ENCODE measurements around the gene CDT1. TPM values are rescaled to one million over a fixed set of nuclear protein-coding genes. Genes with fewer than 3 reads are reported as not detected.

CDT1 gene
- polyA plus RNA-seq, 3 donors, result 0.33 to 2.6 (median 0.60) TPM

GRCh38 chr16:88840600-88841215 lies 37.1 kb downstream of the CDT1 start:
- H3K27ac ChIP-seq (ENCODE audit: low read depth, low read length), result no peak overlapping the region
- 70 to 90% (median 81%) methylated on average over 30 of the region's 30 CpGs for WGBS, 3 donors

- no peak overlapping the region for H3K27ac ChIP-seq (ENCODE audit: low read depth, low read length)
- 91 to 93% (median 93%) methylated on average over 38 to 40 of the region's 40 CpGs for WGBS, 3 donors
Measured at GRCh38 chr16:88841521-88842307, 38.1 kb downstream of the CDT1 start.

- 76 to 94% (median 87%) methylated on average over 15 of the region's 15 CpGs for WGBS, 3 donors
- H3K27ac ChIP-seq (ENCODE audit: low read depth, low read length), result no peak overlapping the region
Measured at GRCh38 chr16:88842308-88842756, 38.7 kb downstream of the CDT1 start.

GRCh38 chr16:88842806-88843205 lies 39.2 kb downstream of the CDT1 start:
- 93 to 96% (median 94%) methylated on average over 25 of the region's 25 CpGs for WGBS, 3 donors
- H3K27ac ChIP-seq (ENCODE audit: low read depth, low read length), result no peak overlapping the region

GRCh38 chr16:88843256-88843655 lies 39.7 kb downstream of the CDT1 start:
- 90 to 95% (median 93%) methylated on average over 20 of the region's 20 CpGs for WGBS, 3 donors
- no peak overlapping the region for H3K27ac ChIP-seq (ENCODE audit: low read depth, low read length)

- H3K27ac ChIP-seq (ENCODE audit: low read depth, low read length), result no peak overlapping the region
- WGBS, 3 donors, result 61 to 83% (median 81%) methylated on average over 11 of the region's 11 CpGs
Measured at GRCh38 chr16:88844419-88845036, 40.9 kb downstream of the CDT1 start.

GRCh38 chr16:88846088-88846487 lies 42.5 kb downstream of the CDT1 start:
- no peak overlapping the region for H3K27ac ChIP-seq (ENCODE audit: low read depth, low read length)
- WGBS, 3 donors, result 90 to 98% (median 91%) methylated on average over 9 of the region's 9 CpGs

- WGBS, 3 donors, result 88 to 96% (median 95%) methylated on average over 18 of the region's 18 CpGs
- H3K27ac ChIP-seq (ENCODE audit: low read depth, low read length), result no peak overlapping the region
Measured at GRCh38 chr16:88847654-88848053, 44.1 kb downstream of the CDT1 start.

GRCh38 chr16:88848557-88848956 lies 45.0 kb downstream of the CDT1 start:
- whole genome bisulfite sequencing, 3 donors, result 87 to 91% (median 89%) methylated on average over 19 to 21 of the region's 21 CpGs
- H3K27ac ChIP-seq (ENCODE audit: low read depth, low read length), result no peak overlapping the region

GRCh38 chr16:88850531-88851199 lies 47.1 kb downstream of the CDT1 start:
- WGBS, 3 donors, result 91 to 96% (median 95%) methylated on average over 33 of the region's 33 CpGs

GRCh38 chr16:88851616-88852015 lies 48.0 kb downstream of the CDT1 start:
- WGBS, 3 donors, result 91 to 96% (median 91%) methylated on average over 19 of the region's 19 CpGs
- H3K27ac ChIP-seq (ENCODE audit: low read depth, low read length), result no peak overlapping the region

More at GRCh38 chr16:88850531-88851199, 47.1 kb downstream of the CDT1 start:
- H3K27ac ChIP-seq (ENCODE audit: low read depth, low read length), result no peak overlapping the region

- H3K27ac ChIP-seq (ENCODE audit: low read depth, low read length), result no peak overlapping the region
- WGBS, 3 donors, result 65 to 88% (median 65%) methylated on average over 17 of the region's 17 CpGs
Measured at GRCh38 chr16:88853325-88853941, 49.8 kb downstream of the CDT1 start.

- H3K27ac ChIP-seq (ENCODE audit: low read depth, low read length), result no peak overlapping the region
Measured at GRCh38 chr16:88854306-88855111, 50.9 kb downstream of the CDT1 start.

GRCh38 chr16:88855176-88855575 lies 51.6 kb downstream of the CDT1 start:
- H3K27ac ChIP-seq (ENCODE audit: low read depth, low read length), result no peak overlapping the region
- 77 to 90% (median 82%) methylated on average over 8 of the region's 8 CpGs for WGBS, 3 donors

More at GRCh38 chr16:88854306-88855111, 50.9 kb downstream of the CDT1 start:
- WGBS, 3 donors, result 58 to 72% (median 62%) methylated on average over 19 to 20 of the region's 20 CpGs

GRCh38 chr16:88855736-88856121 lies 52.1 kb downstream of the CDT1 start:
- H3K27ac ChIP-seq (ENCODE audit: low read depth, low read length), result no peak overlapping the region

GRCh38 chr16:88856122-88856827 lies 52.7 kb downstream of the CDT1 start:
- H3K27ac ChIP-seq (ENCODE audit: low read depth, low read length), result no peak overlapping the region
- 16 to 27% (median 19%) methylated on average over 18 to 50 of the region's 53 CpGs for WGBS, 3 donors

More at GRCh38 chr16:88855736-88856121, 52.1 kb downstream of the CDT1 start:
- 81 to 88% (median 84%) methylated on average over 13 of the region's 13 CpGs for WGBS, 3 donors
